Measurements from ENCODE around the gene GVQW3. TPM values are rescaled to one million over a fixed set of nuclear protein-coding genes. Genes with fewer than 3 reads are reported as not detected.
A peak's percentile ranks its signal among the peaks of the same experiment; 100 is the strongest.

Gene GVQW3
- total RNA-seq, 1 experiment from 2014 or later: 1.4 TPM

DNA sequence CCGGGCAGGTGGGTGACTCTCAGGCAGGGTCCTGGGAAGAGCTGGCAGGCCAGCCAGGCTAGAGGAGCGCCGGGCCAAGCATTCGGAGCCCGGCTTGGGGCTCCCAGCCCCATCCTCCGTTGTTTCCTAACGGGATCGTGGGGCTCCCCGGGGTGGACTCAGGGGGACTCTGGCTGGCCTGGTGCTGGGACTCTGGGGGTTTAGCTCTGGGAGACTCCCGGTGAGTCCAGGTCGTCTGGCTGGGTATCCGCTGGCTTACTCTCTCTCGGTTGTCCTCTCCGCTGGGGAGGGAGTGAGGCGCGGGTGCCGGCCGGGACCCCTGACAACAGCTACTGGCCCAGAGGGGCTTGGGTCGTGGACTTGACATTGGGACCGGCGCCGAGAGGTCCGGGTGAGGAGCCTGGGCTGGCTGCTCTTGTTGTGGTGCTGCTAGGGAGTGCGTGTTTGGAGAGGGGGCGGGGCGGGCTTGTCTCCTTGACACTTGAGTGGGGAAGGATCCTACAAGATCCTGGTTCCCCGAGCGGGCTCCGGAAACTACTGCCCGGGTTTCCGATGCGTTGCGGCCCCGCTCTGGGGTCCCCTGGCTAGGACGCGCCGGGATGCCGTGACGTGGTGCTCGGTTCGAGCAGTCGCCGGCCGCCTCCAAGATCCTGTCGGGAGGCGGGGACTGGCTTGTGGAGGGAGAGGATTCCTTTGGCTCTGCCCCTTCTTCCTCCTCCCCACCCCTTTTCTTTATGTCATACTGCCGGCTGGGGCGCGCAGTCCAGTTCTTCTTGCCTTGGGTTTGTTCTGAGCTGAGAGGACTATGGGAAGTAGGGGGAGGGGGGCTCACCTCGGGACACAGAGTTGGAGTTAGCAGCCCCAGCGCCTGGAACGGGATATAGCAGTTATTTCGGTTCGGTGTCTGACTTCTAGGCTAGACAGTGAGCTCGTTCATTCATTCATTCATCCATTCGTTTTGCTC is 64.3 kb downstream of the GVQW3 start:
- peak; percentile 91 for DNase-seq (ENCODE audit: low read depth)

DNA sequence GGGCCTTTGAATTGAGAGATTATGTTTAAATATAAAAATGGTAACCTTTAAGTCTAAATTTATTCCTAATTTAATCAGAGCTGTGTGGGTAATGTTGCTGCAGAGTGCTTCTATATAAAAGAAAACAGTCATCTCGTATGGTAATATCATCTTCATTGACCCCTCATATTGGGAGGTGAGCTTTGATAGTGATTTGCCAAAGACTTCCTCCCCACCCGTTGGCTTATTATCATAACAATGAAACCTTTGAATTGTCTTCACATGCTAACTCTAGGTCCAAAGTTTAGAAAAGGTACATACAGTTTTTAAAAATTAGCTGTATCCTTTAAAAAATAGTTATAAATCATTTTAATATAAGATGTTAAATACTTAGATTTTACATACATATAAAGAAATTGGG is 67.4 kb downstream of the GVQW3 start:
- no peak for DNase-seq (ENCODE audit: low read depth)

DNA sequence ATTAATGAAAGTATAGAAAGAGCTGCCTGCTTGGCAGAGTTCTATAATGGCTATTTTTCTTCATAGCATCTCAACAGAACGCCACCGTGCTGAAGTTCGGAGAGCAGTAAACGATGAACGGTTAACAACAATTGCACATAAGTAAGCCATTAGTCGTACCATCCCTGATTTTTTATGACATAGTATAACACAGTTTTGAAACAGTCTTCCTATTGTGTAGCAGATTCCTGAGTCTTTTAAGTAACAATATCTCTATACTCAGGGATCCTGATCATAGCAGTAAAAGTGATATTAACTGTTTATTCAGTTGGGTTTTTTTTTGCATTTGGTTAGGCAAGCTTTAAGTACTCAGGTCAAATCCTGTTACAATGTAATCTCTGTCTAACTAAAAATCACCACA is 72.1 kb downstream of the GVQW3 start:
- no peak for DNase-seq (ENCODE audit: low read depth)

DNA sequence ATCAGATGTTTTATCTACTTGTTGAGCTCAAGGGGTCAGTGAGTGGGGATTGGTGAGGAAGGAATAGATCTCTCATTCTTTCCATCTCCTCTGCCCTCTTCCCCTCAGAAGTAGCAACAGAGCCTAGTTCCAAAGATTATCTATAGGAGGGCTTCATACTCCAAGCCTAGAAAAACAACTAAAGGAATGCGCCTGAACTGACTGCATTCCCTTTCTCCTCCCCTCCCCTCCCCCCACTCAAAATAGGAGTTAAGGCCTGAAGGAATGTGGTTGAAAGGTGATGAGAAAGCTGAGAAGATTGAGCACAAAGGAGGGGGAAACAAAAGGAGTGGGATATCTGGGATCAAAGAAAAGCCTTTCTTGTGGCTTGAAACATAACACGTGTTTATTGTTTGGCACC is 74.2 kb downstream of the GVQW3 start:
- no peak for DNase-seq (ENCODE audit: low read depth)

DNA sequence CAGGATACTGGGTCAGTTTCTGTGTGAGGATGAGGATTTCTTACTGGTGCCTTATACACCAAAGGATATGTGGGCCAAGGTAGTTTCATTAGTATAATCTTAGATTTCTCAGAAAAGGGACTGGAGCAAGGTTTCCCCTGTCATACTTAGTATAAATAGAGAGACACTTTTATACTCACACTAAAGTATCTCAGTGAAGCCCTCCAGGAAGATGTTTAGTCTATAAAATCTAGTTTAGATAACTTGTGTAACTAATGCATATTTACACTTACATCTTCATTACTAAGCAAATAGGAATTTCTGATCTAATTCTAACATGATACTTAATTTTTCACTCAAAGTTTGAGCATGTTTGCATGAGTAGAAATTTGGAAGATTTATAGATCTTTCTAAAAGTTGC is 74.8 kb downstream of the GVQW3 start:
- DNase-seq (ENCODE audit: low read depth): no peak

DNA sequence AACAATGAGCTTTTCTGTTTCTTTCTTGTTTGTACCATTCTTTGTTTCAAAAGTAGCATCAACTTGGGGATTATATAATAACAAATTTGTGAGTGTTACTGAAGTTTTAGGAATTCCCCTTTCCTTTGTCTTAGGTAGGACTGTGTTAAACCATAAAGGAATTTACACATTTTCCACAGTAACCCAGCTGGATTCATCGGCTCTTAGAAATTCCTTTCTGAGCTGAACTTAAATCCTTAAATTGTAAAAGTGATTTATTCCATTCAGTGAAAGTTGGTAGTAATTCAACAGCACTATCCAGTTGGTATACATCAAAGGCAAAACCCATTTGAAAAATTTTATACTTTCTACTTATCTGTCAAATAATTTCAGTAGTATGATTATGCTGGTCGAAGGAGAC is 75.4 kb downstream of the GVQW3 start:
- DNase-seq (ENCODE audit: low read depth): no peak

Other genes starting within 250 kb of the GVQW3 start
- gene WNT11, start 174.8 kb upstream of the GVQW3 start, total RNA-seq (2014; rRNA removed; shearing (Covaris generic)): 2.0 and 3.1 TPM in 2 replicates
- gene THAP12, start 191 bp upstream of the GVQW3 start, total RNA-seq (2014; rRNA removed; shearing (Covaris generic)): 33.9 and 59.5 TPM in 2 replicates
- gene EMSY, start 63.7 kb downstream of the GVQW3 start, total RNA-seq (2014; rRNA removed; shearing (Covaris generic)): 19.0 and 30.1 TPM in 2 replicates

Data from M059J (cell line).